Lung (tissue), 12 donors: ENCODE results near the gene COX6A1. TPM values are rescaled to one million over a fixed set of nuclear protein-coding genes. Genes with fewer than 3 reads are reported as not detected.
A peak's percentile ranks its signal among the peaks of the same experiment; 100 is the strongest.

ENCODE experiments used
- ATAC-seq: fragments of 200-7000 bp; cut with Tn5 transposase; one replicate; pipeline ENCODE4 v1.9.1; 2020; ENCODE audit warnings: moderate number of reproducible peaks; ENCODE audit not compliant: insufficient read depth, low FRiP score
- DNase-seq, 3 donors: peaks; one replicate each; pipeline ENCODE4 v3.0.0-alpha.2; 2013 to 2017
- H3K27ac ChIP-seq, 2 donors: one replicate each; pipeline ENCODE4 v1.5.1; 2013; ENCODE audit warnings: mild to moderate bottlenecking in 2 of 2, moderate library complexity in 2 of 2, control low read depth in 1 of 2, inconsistent platforms in 1 of 2, low read depth in 1 of 2, low read length in 1 of 2
- H3K27me3 ChIP-seq, 3 donors: one replicate each; pipeline ENCODE4 v1.5.1; 2013; ENCODE audit warnings: low read length in 2 of 3; ENCODE audit not compliant: control insufficient read depth in 3 of 3, insufficient read depth in 3 of 3
- H3K36me3 ChIP-seq, 4 donors: one replicate each; pipeline ENCODE4 v1.5.1; 2013; ENCODE audit warnings: low read length in 4 of 4, mild to moderate bottlenecking in 1 of 4, moderate library complexity in 1 of 4; ENCODE audit not compliant: control insufficient read depth in 4 of 4, insufficient read depth in 4 of 4
- H3K4me1 ChIP-seq, 5 donors: one replicate each; pipeline ENCODE4 v1.5.1; 2013; ENCODE audit warnings: low read length in 5 of 5, mild to moderate bottlenecking in 2 of 5, moderate library complexity in 1 of 5; ENCODE audit not compliant: control insufficient read depth in 5 of 5, insufficient read depth in 5 of 5
- H3K4me3 ChIP-seq: one replicate; pipeline ENCODE4 v1.5.1; 2013; ENCODE audit warnings: mild to moderate bottlenecking, control low read depth, moderate library complexity
- H3K9ac ChIP-seq, 2 donors: one replicate each; pipeline ENCODE4 v1.5.1; 2013; ENCODE audit warnings: low read length in 2 of 2, control low read depth in 1 of 2; ENCODE audit not compliant: insufficient read depth in 1 of 2
- H3K9me3 ChIP-seq, 4 donors: one replicate each; pipeline ENCODE4 v1.5.1; 2013; ENCODE audit warnings: low read length in 3 of 4, mild to moderate bottlenecking in 1 of 4, moderate library complexity in 1 of 4; ENCODE audit not compliant: control insufficient read depth in 4 of 4, insufficient read depth in 3 of 4
- CTCF ChIP-seq: IDR thresholded peaks from 2 replicates; pipeline ENCODE4 v1.5.1; 2012; ENCODE audit warnings: mild to moderate bottlenecking; ENCODE audit errors: control extremely low read depth, extremely low read depth
- WGBS, 2 donors: extraction: QIAGEN DNeasy Blood & Tissue Kit; methylation state at CpG; one replicate each; pipeline ENCODE4 v1.1.7; 2013; 5-methylcytosine and 5-hydroxymethylcytosine counted together
- polyA plus RNA-seq, 2 donors: library from polyadenylated mRNA; stranded (reverse); fragments of 200-250 nt; gene quantifications; one replicate each; pipeline ENCODE4 v1.2.1, GENCODE V29; 2013
- total RNA-seq, 2 donors: library from RNA; depleted of rRNA in 1 of 2; stranded (reverse); fragments of >200 nt in 1 of 2; gene quantifications; one replicate each; pipeline ENCODE4 v1.2.1, GENCODE V29; 2014 to 2021
- donor health status: control.
- donor health status: control.
- donor health status: Bipolar disorder and iron deficiency.
- donor health status: healthy.
- donor health status: DM: yes; HTN: yes; CAD: no.

The COX6A1 gene
- total and polyA plus RNA-seq, 4 donors = 211 to 1,397 (median 525) TPM

DNA sequence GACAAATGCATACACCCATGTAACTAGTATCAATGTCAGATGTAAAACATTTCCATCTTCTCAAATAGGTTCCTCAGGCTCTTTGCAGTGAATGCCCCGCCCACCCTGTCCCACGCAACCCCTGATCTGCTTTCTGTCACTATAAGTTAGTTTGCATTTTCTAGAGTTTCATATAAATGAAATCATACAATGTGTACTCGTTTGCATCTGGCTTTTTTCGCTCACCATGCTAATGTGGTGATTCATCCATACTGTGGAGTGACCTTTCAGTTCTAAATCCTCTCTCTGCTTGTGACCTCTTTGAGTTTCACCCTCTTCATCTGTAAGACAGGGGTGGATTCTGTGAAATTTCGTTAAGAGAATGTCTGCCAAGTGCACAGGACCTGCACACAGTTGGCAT lies 38.4 kb upstream of the COX6A1 start:
- Histone ChIP-seq H3K4me3 (no peak overlapping the region), H3K36me3 (no peaks in the 10 kb centered on the region), H3K9ac (no peak overlapping the region), H3K27ac (no peak overlapping the region), H3K9me3 (no peaks in the 10 kb centered on the region), H3K4me1 (peaks cover 0 to 16% (median 10%) of the 10 kb centered on the region in 5 donors), H3K27me3 (peaks cover 0 to 5% (median 0%) of the 10 kb centered on the region in 3 donors)
- DNase-seq = no peak
- 81 to 94% methylated on average over 5 of the region's 5 CpGs for WGBS, 2 donors
- no peak for TF ChIP-seq CTCF
- no peak for ATAC-seq

GRCh38 chr12:120402217-120402616 lies 35.7 kb upstream of the COX6A1 start:
- Histone ChIP-seq H3K9me3 (no peaks in the 10 kb centered on the region), H3K36me3 (no peaks in the 10 kb centered on the region), H3K27ac (no peak overlapping the region), H3K27me3 (peaks cover 0 to 5% (median 0%) of the 10 kb centered on the region in 3 donors), H3K4me1 (peaks cover 0 to 16% (median 10%) of the 10 kb centered on the region in 5 donors), H3K9ac (no peak overlapping the region), H3K4me3 (no peak overlapping the region)
- WGBS, 2 donors = 44 to 50% methylated on average over 13 of the region's 13 CpGs
- peak; percentile 17 to 38 (median 18) for DNase-seq
- no peak for ATAC-seq
- no peak for TF ChIP-seq CTCF

DNA sequence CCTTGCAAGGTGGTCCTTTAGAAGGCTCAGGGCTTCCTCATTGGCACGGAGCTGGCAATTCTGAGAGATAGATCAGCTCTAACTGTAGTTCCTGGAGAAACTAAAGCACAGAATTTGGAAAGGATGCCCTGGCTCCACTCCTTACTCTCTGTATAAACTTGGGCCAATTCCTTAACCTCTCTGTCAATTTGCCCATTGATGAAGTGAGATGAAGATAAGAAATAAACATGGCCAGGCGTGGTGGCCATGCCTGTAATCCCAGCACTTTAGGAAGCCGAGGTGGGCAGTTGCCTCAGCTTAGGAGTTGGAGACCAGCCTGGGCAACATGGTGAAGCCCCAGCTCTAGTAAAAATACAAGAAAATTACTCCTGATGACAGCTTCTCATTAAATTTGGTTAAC lies 34.0 kb upstream of the COX6A1 start:
- DNase-seq (peak; percentile 20 to 78 (median 67)), ATAC-seq (no peak)
- H3K4me3 ChIP-seq = no peak overlapping the region
- no peaks in the 10 kb centered on the region for H3K9me3 ChIP-seq
- no peak overlapping the region for H3K27ac ChIP-seq
- no peaks in the 10 kb centered on the region for H3K27me3 ChIP-seq
- no peak for TF ChIP-seq CTCF
- peaks cover 0 to 16% (median 10%) of the 10 kb centered on the region in 5 donors for H3K4me1 ChIP-seq
- no peaks in the 10 kb centered on the region for H3K36me3 ChIP-seq
- no peak overlapping the region for H3K9ac ChIP-seq
- WGBS, 2 donors = 66 to 88% methylated on average over 3 of the region's 3 CpGs

- Histone ChIP-seq H3K9me3 (no peaks in the 10 kb centered on the region), H3K4me3 (no peak overlapping the region), H3K4me1 (peaks cover 0 to 16% (median 10%) of the 10 kb centered on the region in 5 donors), H3K27ac (no peak overlapping the region), H3K9ac (no peak overlapping the region), H3K27me3 (no peaks in the 10 kb centered on the region), H3K36me3 (no peaks in the 10 kb centered on the region)
- ATAC-seq (no peak), DNase-seq (peak; percentile 12 to 40 (median 20))
- WGBS, 2 donors = 50 to 64% methylated on average over 1 of the region's 1 CpG
- TF ChIP-seq CTCF = no peak
Measured at GRCh38 chr12:120404271-120404670, 33.6 kb upstream of the COX6A1 start.
